IMR-90 (cell line): Measurements from ENCODE around the gene ATG14. TPM values are rescaled to one million over a fixed set of nuclear protein-coding genes. Genes with fewer than 3 reads are reported as not detected.

Source experiments
- ATAC-seq: fragments of 200-7000 bp; cut with Tn5 transposase; 2 replicates; pipeline ENCODE4 v1.9.1; 2020; ENCODE audit warnings: low read depth, mild to moderate bottlenecking, moderate library complexity
- BruUV-seq: library from RNA; stranded (reverse); fragments of 400-500 nt; replicated peaks from 2 replicates; lab custom pipeline; 2021; lab: Mats Ljungman, UMichigan
- CTCF ChIA-PET: fragments of 300-600 bp; formaldehyde crosslinking; extraction: SDS; loops from one replicate; lab custom pipeline; 2021; ENCODE audit warnings: antibody characterized with exemption; lab: Yijun Ruan, JAX
- POLR2A ChIA-PET: fragments of 300-600 bp; sonication (Branson Sonifier 250); formaldehyde crosslinking; loops from one replicate; lab custom pipeline; 2022; ENCODE audit warnings: antibody characterized with exemption; ENCODE audit not compliant: unreplicated experiment; lab: Charles Lee
- DNase-seq: peaks from one replicate; pipeline ENCODE4 v3.0.0; 2013
- H2AFZ ChIP-seq: replicated peaks from 2 replicates; pipeline ENCODE3; 2013; ENCODE audit warnings: low read length, mild to moderate bottlenecking; ENCODE audit not compliant: poor library complexity
- H2AK5ac ChIP-seq: 2 replicates; pipeline ENCODE4 v1.6.1; 2013; ENCODE audit warnings: low read depth, low read length, inconsistent platforms
- H2AK9ac ChIP-seq: replicated peaks from 2 replicates; pipeline ENCODE3; 2013; ENCODE audit warnings: mild to moderate bottlenecking, low read depth, low read length, moderate library complexity; ENCODE audit not compliant: poor library complexity
- H2BK120ac ChIP-seq: 2 replicates; pipeline ENCODE4 v1.6.1; 2013; ENCODE audit warnings: low read depth, low read length, inconsistent platforms
- H2BK15ac ChIP-seq: 3 replicates; pipeline ENCODE4 v1.6.1; 2013; ENCODE audit warnings: low read depth, low read length, inconsistent platforms
- H2BK20ac ChIP-seq: 2 replicates; pipeline ENCODE4 v1.6.1; 2013; ENCODE audit warnings: low read depth, mild to moderate bottlenecking, inconsistent platforms, low read length, moderate library complexity
- H2BK5ac ChIP-seq: 2 replicates; pipeline ENCODE4 v1.6.1; 2013; ENCODE audit warnings: mild to moderate bottlenecking, low read depth, low read length, inconsistent platforms; ENCODE audit not compliant: poor library complexity, severe bottlenecking
- H3K14ac ChIP-seq: replicated peaks from 2 replicates; pipeline ENCODE4 v1.6.1; 2013; ENCODE audit warnings: low read depth, low read length, inconsistent platforms
- H3K18ac ChIP-seq: 2 replicates; pipeline ENCODE4 v1.6.1; 2013; ENCODE audit warnings: low read depth, low read length, control low read depth
- H3K23ac ChIP-seq: 2 replicates; pipeline ENCODE4 v1.6.1; 2013; ENCODE audit warnings: low read depth, low read length, inconsistent platforms
- H3K27ac ChIP-seq: 2 replicates; pipeline ENCODE4 v1.5.1; 2013; ENCODE audit warnings: mild to moderate bottlenecking, control low read depth, low read length; ENCODE audit not compliant: insufficient read depth
- H3K27me3 ChIP-seq: 2 replicates; pipeline ENCODE4 v1.6.1; 2013; ENCODE audit warnings: low read length; ENCODE audit not compliant: control insufficient read depth, insufficient read depth
- H3K36me3 ChIP-seq: 2 replicates; pipeline ENCODE4 v1.6.1; 2013; ENCODE audit warnings: low read length, mixed read lengths; ENCODE audit not compliant: control insufficient read depth, insufficient read depth
- H3K4ac ChIP-seq: 2 replicates; pipeline ENCODE4 v1.6.1; 2013; ENCODE audit warnings: low read depth, low read length, inconsistent platforms
- H3K4me1 ChIP-seq: 2 replicates; pipeline ENCODE4 v1.6.1; 2013; ENCODE audit warnings: low read length, mixed read lengths; ENCODE audit not compliant: control insufficient read depth, insufficient read depth
- H3K4me2 ChIP-seq: 2 replicates; pipeline ENCODE4 v1.6.1; 2013; ENCODE audit warnings: low read depth, mild to moderate bottlenecking, control low read depth, low read length, moderate library complexity
- H3K4me3 ChIP-seq: 2 replicates; pipeline ENCODE4 v1.5.1; 2013; ENCODE audit warnings: low read depth, mild to moderate bottlenecking, control low read depth, low read length, moderate library complexity; ENCODE audit not compliant: insufficient read depth
- H3K56ac ChIP-seq: 2 replicates; pipeline ENCODE4 v1.6.1; 2013; ENCODE audit warnings: low read length, inconsistent platforms; ENCODE audit not compliant: insufficient read depth; ENCODE audit errors: extremely low read depth
- H3K79me1 ChIP-seq, 2 experiments: 2 replicates each; pipeline ENCODE4 v1.6.1; 2013; ENCODE audit warnings: low read length in 2 of 2, inconsistent platforms in 1 of 2, low read depth in 1 of 2
- H3K9ac ChIP-seq: 2 replicates; pipeline ENCODE4 v1.6.1; 2013; ENCODE audit warnings: low read depth, low read length, control low read depth
- H3K9me1 ChIP-seq: 2 replicates; pipeline ENCODE4 v1.6.1; 2013; ENCODE audit warnings: low read length, inconsistent platforms; ENCODE audit not compliant: insufficient read depth
- H3K9me3 ChIP-seq: 2 replicates; pipeline ENCODE4 v1.6.1; 2013; ENCODE audit warnings: low read length; ENCODE audit not compliant: control insufficient read depth, insufficient read depth
- H4K20me1 ChIP-seq: 2 replicates; pipeline ENCODE4 v1.6.1; 2013; ENCODE audit warnings: low read length, inconsistent platforms; ENCODE audit not compliant: insufficient read depth
- H4K5ac ChIP-seq: 2 replicates; pipeline ENCODE4 v1.6.1; 2013; ENCODE audit warnings: mild to moderate bottlenecking, low read depth, low read length, control low read depth
- H4K8ac ChIP-seq, 2 experiments: 2 replicates each; pipeline ENCODE4 v1.6.1; 2013; ENCODE audit warnings: low read depth in 2 of 2, low read length in 2 of 2, control low read depth in 1 of 2, inconsistent platforms in 1 of 2
- H4K91ac ChIP-seq: 2 replicates; pipeline ENCODE4 v1.6.1; 2013; ENCODE audit warnings: low read depth, low read length, inconsistent platforms; ENCODE audit not compliant: insufficient read depth
- BHLHE40 ChIP-seq: fragments of 150-350 bp; IDR thresholded peaks from 2 replicates; pipeline ENCODE4 v1.6.1; 2016; ENCODE audit warnings: mild to moderate bottlenecking, low read depth, low read length
- CEBPB ChIP-seq: IDR thresholded peaks from 2 replicates; pipeline ENCODE4 v1.6.1; 2012; ENCODE audit warnings: low read depth, low read length, improper control_type of control experiment
- CHD1 ChIP-seq: IDR thresholded peaks from 2 replicates; pipeline ENCODE4 v1.6.1; 2012; ENCODE audit warnings: low read depth, low read length, improper control_type of control experiment
- CTCF ChIP-seq: conservative IDR thresholded peaks from 2 replicates; pipeline ENCODE4 v1.5.1; 2012; ENCODE audit warnings: mild to moderate bottlenecking, low read depth, low read length, improper control_type of control experiment
- ELK1 ChIP-seq: fragments of 150-350 bp; IDR thresholded peaks from 2 replicates; pipeline ENCODE4 v1.6.1; 2016; ENCODE audit warnings: low read depth, mild to moderate bottlenecking, low read length, moderate library complexity, borderline replicate concordance
- FOS ChIP-seq: fragments of 150-350 bp; IDR thresholded peaks from 2 replicates; pipeline ENCODE4 v1.6.1; 2016; ENCODE audit warnings: low read depth, low read length
- MAFK ChIP-seq: IDR thresholded peaks from 2 replicates; pipeline ENCODE4 v1.6.1; 2012; ENCODE audit warnings: low read depth, low read length, improper control_type of control experiment
- MAZ ChIP-seq: IDR thresholded peaks from 2 replicates; pipeline ENCODE4 v1.6.1; 2012; ENCODE audit warnings: low read depth, mild to moderate bottlenecking, low read length, improper control_type of control experiment, moderate library complexity, borderline replicate concordance
- MXI1 ChIP-seq: IDR thresholded peaks from 2 replicates; pipeline ENCODE4 v1.6.1; 2012; ENCODE audit warnings: low read depth, mild to moderate bottlenecking, low read length, moderate library complexity, borderline replicate concordance
- NFE2L2 ChIP-seq: fragments of 150-350 bp; IDR thresholded peaks from 2 replicates; pipeline ENCODE4 v1.6.1; 2016; ENCODE audit warnings: low read depth, mild to moderate bottlenecking, low read length
- POLR2A ChIP-seq: IDR thresholded peaks from 2 replicates; pipeline ENCODE4 v1.6.1; 2012; ENCODE audit warnings: mild to moderate bottlenecking, low read depth, low read length
- RAD21 ChIP-seq: IDR thresholded peaks from 2 replicates; pipeline ENCODE4 v1.6.1; 2012; ENCODE audit warnings: low read length, improper control_type of control experiment
- RCOR1 ChIP-seq: IDR thresholded peaks from 2 replicates; pipeline ENCODE4 v1.6.1; 2012; ENCODE audit warnings: mild to moderate bottlenecking, low read length, improper control_type of control experiment; ENCODE audit not compliant: insufficient replicate concordance
- RFX5 ChIP-seq: IDR thresholded peaks from 2 replicates; pipeline ENCODE4 v1.8.0; 2012; ENCODE audit warnings: low read depth, mild to moderate bottlenecking, low read length, moderate library complexity
- SMC3 ChIP-seq: fragments of 150-350 bp; IDR thresholded peaks from 2 replicates; pipeline ENCODE4 v1.6.1; 2016; ENCODE audit warnings: low read depth, mild to moderate bottlenecking, antibody characterized with exemption, low read length, moderate library complexity
- WGBS, 2 experiments: methylation state at CpG; one replicate each; pipeline versions ENCODE4 v1.1.5 to v1.1.7; 2013; ENCODE audit warnings: missing lambda C conversion rate in 2 of 2; ENCODE audit not compliant: insufficient read length in 1 of 2; ENCODE audit errors: extremely low coverage in 2 of 2; 5-methylcytosine and 5-hydroxymethylcytosine counted together
- dilution Hi-C: fragments of 300-500 bp; cut with HindIII; formaldehyde crosslinking; loops from one replicate; pipeline ENCODE4 v1.14.3; 2018; ENCODE audit warnings: low sequenced_read_pairs; ENCODE audit not compliant: unreplicated experiment
- in situ Hi-C: fragments of 300-500 bp; cut with MboI; formaldehyde crosslinking; loops from 3 replicates; pipeline ENCODE4 v1.14.3; 2019; ENCODE audit warnings: low sequenced_read_pairs, inconsistent platforms, mixed read lengths
- intact Hi-C: fragments of 100-400 bp; cut with micrococcal nuclease; formaldehyde crosslinking; loops from 2 replicates; pipeline ENCODE4 v1.10.0; 2022
- polyA plus RNA-seq, 3 experiments: library from polyadenylated mRNA; depleted of rRNA; stranded (reverse); fragments of >200 nt; gene quantifications; 2 replicates each; pipeline ENCODE4 v1.2.3, GENCODE V29; 2012; ENCODE audit warnings: low replicate concordance in 1 of 3
- total RNA-seq: library from RNA; depleted of rRNA; stranded (reverse); fragments of >200 nt; gene quantifications from 2 replicates; pipeline ENCODE4 v1.2.3, GENCODE V29; 2012
- TF ChIP-seq, protein P1 (sequence below): fragments of 150-350 bp; IDR thresholded peaks from 2 replicates; pipeline ENCODE4 v1.6.1; 2017; ENCODE audit warnings: mild to moderate bottlenecking, antibody characterized with exemption, low read length, low read depth

ATG14 gene
- total and polyA plus RNA-seq, 2 of the 4 experiments (the other 2 are of a cell fraction), result 5.0 to 12.4 TPM

DNA sequence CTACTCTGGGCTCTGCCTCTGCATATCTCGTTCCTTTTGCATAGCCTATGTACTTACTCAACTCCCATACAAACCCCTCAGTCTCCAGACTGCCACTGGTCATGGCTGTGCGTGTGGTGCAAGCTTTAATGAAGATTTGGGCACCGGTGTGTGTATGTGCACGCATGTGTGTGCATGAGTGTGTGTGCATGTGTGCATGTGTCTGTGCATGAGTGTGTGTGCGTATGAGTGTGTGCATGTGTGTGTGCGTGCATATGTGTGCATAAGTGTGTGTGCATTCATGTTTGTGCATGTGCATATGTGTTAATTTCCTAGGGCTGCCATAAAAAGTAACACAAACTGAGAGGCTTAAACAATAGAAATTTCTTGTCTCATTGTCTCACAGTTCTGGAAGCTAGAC, 45.9 kb upstream of the ATG14 start:
- Histone ChIP-seq H3K56ac (no peak overlapping the region), H3K4me1 (peaks cover 11% of the 10 kb centered on the region), H2BK5ac (no peak overlapping the region), H2AK9ac (no peak overlapping the region), H3K9me3 (no peaks in the 10 kb centered on the region), H3K79me1 (no peaks in the 10 kb centered on the region), H2BK20ac (no peak overlapping the region), H2AFZ (no peak overlapping the region), H4K5ac (no peak overlapping the region), H3K14ac (no peak overlapping the region), H3K4ac (no peak overlapping the region), H3K9me1 (peaks cover 3% of the 10 kb centered on the region; the same call in 1 of the 2 replicates), H4K91ac (no peak overlapping the region), H3K27ac (no peak overlapping the region), H3K23ac (no peak overlapping the region; the same call in 1 of the 2 replicates), H2BK120ac (no peak overlapping the region), H2BK15ac (no peak overlapping the region), H3K9ac (no peak overlapping the region), H3K4me3 (no peak overlapping the region), H3K36me3 (no peaks in the 10 kb centered on the region), H4K8ac (no peak overlapping the region), H4K20me1 (no peaks in the 10 kb centered on the region), H2AK5ac (no peak overlapping the region), H3K4me2 (no peak overlapping the region), H3K27me3 (peaks cover 4% of the 10 kb centered on the region; the same call in 1 of the 2 replicates), H3K18ac (no peak overlapping the region)
- dilution Hi-C loops (no loop called here), in situ Hi-C loops (no loop called here), intact Hi-C loops (no loop called here)
- 90% methylated on average over 5 of the region's 6 CpGs; no CpG with 5 or more reads in 1 of the 2 experiments for WGBS, 2 experiments
- no peak for DNase-seq
- no peak for ATAC-seq
- BruUV-seq, result no TSS peak
- ChIA-PET POLR2A (no interaction called here), CTCF (no interaction called here)
- no peak for TF ChIP-seq CEBPB
- no peak for TF ChIP-seq CHD1
- TF ChIP-seq FOS, result no peak
- TF ChIP-seq POLR2A, result no peak
- TF ChIP-seq MAZ, result no peak
- no peak for TF ChIP-seq BHLHE40
- TF ChIP-seq ELK1, result no peak
- TF ChIP-seq, protein P1, sequence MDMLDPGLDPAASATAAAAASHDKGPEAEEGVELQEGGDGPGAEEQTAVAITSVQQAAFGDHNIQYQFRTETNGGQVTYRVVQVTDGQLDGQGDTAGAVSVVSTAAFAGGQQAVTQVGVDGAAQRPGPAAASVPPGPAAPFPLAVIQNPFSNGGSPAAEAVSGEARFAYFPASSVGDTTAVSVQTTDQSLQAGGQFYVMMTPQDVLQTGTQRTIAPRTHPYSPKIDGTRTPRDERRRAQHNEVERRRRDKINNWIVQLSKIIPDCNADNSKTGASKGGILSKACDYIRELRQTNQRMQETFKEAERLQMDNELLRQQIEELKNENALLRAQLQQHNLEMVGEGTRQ, result no peak
- no peak for TF ChIP-seq NFE2L2
- no peak for TF ChIP-seq RAD21
- no peak for TF ChIP-seq MXI1
- TF ChIP-seq MAFK, result no peak
- TF ChIP-seq RCOR1, result no peak
- no peak for TF ChIP-seq CTCF
- no peak for TF ChIP-seq SMC3
- TF ChIP-seq RFX5, result no peak
